ENCODE results near the gene ACSS1. TPM values are rescaled to one million over a fixed set of nuclear protein-coding genes. Genes with fewer than 3 reads are reported as not detected.

The ACSS1 gene
- not detected in 2 replicates for total RNA-seq (2014; rRNA removed; shearing (Covaris generic))

GRCh38 chr20:25058051-25058846 is at the start of gene ACSS1:
ACSS1 (minus strand) TSS chr20:25058139; CDS start chr20:25058102, 37 bp downstream.
- DNase-seq (ENCODE audit: low spot score): peak; percentile 62
- in situ Hi-C loops (cut with HindIII; ENCODE audit: low sequenced_read_pairs): no loop called here

GRCh38 chr20:25103526-25103925 is 45.6 kb upstream of the ACSS1 start:
- in situ Hi-C loops (cut with HindIII; ENCODE audit: low sequenced_read_pairs): no loop called here
- peak; percentile 77 for DNase-seq (ENCODE audit: low spot score)

- in situ Hi-C loops (cut with HindIII; ENCODE audit: low sequenced_read_pairs): no loop called here
- peak; percentile 88 for DNase-seq (ENCODE audit: low spot score)
Measured at GRCh38 chr20:25100914-25101313, 43.0 kb upstream of the ACSS1 start.

GRCh38 chr20:25099601-25100140 is 41.7 kb upstream of the ACSS1 start:
- in situ Hi-C loops (cut with HindIII; ENCODE audit: low sequenced_read_pairs): no loop called here
- no peak for DNase-seq (ENCODE audit: low spot score)

GRCh38 chr20:25097498-25097897 is 39.6 kb upstream of the ACSS1 start:
- DNase-seq (ENCODE audit: low spot score): no peak

GRCh38 chr20:25090492-25091429 is 32.8 kb upstream of the ACSS1 start:
- peak; percentile 49 for DNase-seq (ENCODE audit: low spot score)
- in situ Hi-C loops (cut with HindIII; ENCODE audit: low sequenced_read_pairs): no loop called here

More at GRCh38 chr20:25097498-25097897, 39.6 kb upstream of the ACSS1 start:
- in situ Hi-C loops (cut with HindIII; ENCODE audit: low sequenced_read_pairs): no loop called here

GRCh38 chr20:25089662-25090061 is 31.7 kb upstream of the ACSS1 start:
- in situ Hi-C loops (cut with HindIII; ENCODE audit: low sequenced_read_pairs): no loop called here
- DNase-seq (ENCODE audit: low spot score): no peak

- in situ Hi-C loops (cut with HindIII; ENCODE audit: low sequenced_read_pairs): no loop called here
- DNase-seq (ENCODE audit: low spot score): no peak
Measured at GRCh38 chr20:25089096-25089495, 31.2 kb upstream of the ACSS1 start.

- in situ Hi-C loops (cut with HindIII; ENCODE audit: low sequenced_read_pairs): no loop called here
- DNase-seq (ENCODE audit: low spot score): no peak
Measured at GRCh38 chr20:25088267-25088666, 30.3 kb upstream of the ACSS1 start.

GRCh38 chr20:25087186-25087929 is 29.4 kb upstream of the ACSS1 start:
- DNase-seq (ENCODE audit: low spot score): no peak
- in situ Hi-C loops (cut with HindIII; ENCODE audit: low sequenced_read_pairs): no loop called here

GRCh38 chr20:25085756-25086495 is 28.0 kb upstream of the ACSS1 start:
- DNase-seq (ENCODE audit: low spot score): no peak
- in situ Hi-C loops (cut with HindIII; ENCODE audit: low sequenced_read_pairs): no loop called here

- DNase-seq (ENCODE audit: low spot score): peak; percentile 15
- in situ Hi-C loops (cut with HindIII; ENCODE audit: low sequenced_read_pairs): no loop called here
Measured at GRCh38 chr20:25084626-25085187, 26.8 kb upstream of the ACSS1 start.

- peak; percentile 64 for DNase-seq (ENCODE audit: low spot score)
- in situ Hi-C loops (cut with HindIII; ENCODE audit: low sequenced_read_pairs): no loop called here
Measured at GRCh38 chr20:25083773-25084625, 26.1 kb upstream of the ACSS1 start.

GRCh38 chr20:25083141-25083772 is 25.3 kb upstream of the ACSS1 start:
- DNase-seq (ENCODE audit: low spot score): no peak
- in situ Hi-C loops (cut with HindIII; ENCODE audit: low sequenced_read_pairs): no loop called here

GRCh38 chr20:25082498-25082873 is 24.5 kb upstream of the ACSS1 start:
- DNase-seq (ENCODE audit: low spot score): no peak
- in situ Hi-C loops (cut with HindIII; ENCODE audit: low sequenced_read_pairs): no loop called here

- in situ Hi-C loops (cut with HindIII; ENCODE audit: low sequenced_read_pairs): no loop called here
- no peak for DNase-seq (ENCODE audit: low spot score)
Measured at GRCh38 chr20:25081730-25082497, 24.0 kb upstream of the ACSS1 start, which contains the start of gene VSX1. VSX1 (minus strand) TSS chr20:25082141; CDS start chr20:25082096, 45 bp downstream.

Measured in G401 (cell line).